ENCODE measurements around the gene SMIM36. TPM values are rescaled to one million over a fixed set of nuclear protein-coding genes. Genes with fewer than 3 reads are reported as not detected.

The SMIM36 gene
- total RNA-seq, 2 donors from 2014 or later = not detected

GRCh38 chr17:55430541-55431288 lies 80.5 kb downstream of the SMIM36 start:
- Histone ChIP-seq H3K27me3 (ENCODE audit: control insufficient read depth, insufficient read depth, low read length, poor library complexity, severe bottlenecking) (no peaks in the 10 kb centered on the region), H3K36me3 (ENCODE audit: control insufficient read depth, insufficient read depth, low read length) (no peaks in the 10 kb centered on the region), H3K4me1 (ENCODE audit: control insufficient read depth, insufficient read depth, low read length) (no peaks in the 10 kb centered on the region), H3K9me3 (ENCODE audit: control insufficient read depth, low read length) (no peaks in the 10 kb centered on the region), H3K9ac (ENCODE audit: extremely low read depth, low read length, poor library complexity, severe bottlenecking) (no peak overlapping the region), H3K27ac (ENCODE audit: low read depth, low read length) (no peak overlapping the region), H3K4me3 (ENCODE audit: low read length) (no peak overlapping the region)
- Mint-ChIP-seq H3K36me3 (ENCODE audit: low read depth) (no peaks in the 10 kb centered on the region), H3K4me1 (peaks cover 27% of the 10 kb centered on the region), H3K27me3 (ENCODE audit: insufficient read depth) (peaks cover 8% of the 10 kb centered on the region), H3K27ac (no peak overlapping the region), H3K9me3 (peaks cover 2% of the 10 kb centered on the region), H3K4me3 (no peak overlapping the region)
- WGBS, 2 experiments (ENCODE audit: insufficient coverage in 1 of 2, insufficient read length in 1 of 2) = 78 to 82% methylated on average over 3 to 4 of the region's 4 CpGs
- TF ChIP-seq CTCF (conservative IDR thresholded peaks at IDR 0.05) = no peak
- no peak for DNase-seq

DNA sequence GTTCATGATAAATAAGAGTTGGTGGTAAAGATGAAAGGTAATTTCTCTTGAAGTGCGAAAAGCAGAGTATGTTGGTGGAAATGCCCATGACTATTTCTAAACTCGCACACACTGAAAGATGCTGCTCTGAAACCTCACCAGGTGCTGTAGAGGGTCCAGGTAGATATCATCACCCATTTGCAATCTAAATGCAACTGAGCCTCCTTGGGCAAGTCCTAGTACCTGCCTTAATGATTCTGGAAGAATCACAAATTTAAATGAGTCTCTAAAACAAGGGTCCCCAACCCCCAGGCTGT lies 83.7 kb downstream of the SMIM36 start:
- 90 to 97% methylated on average over 2 of the region's 2 CpGs for WGBS, 2 experiments (ENCODE audit: insufficient coverage in 1 of 2, insufficient read length in 1 of 2)
- Mint-ChIP-seq H3K27me3 (ENCODE audit: insufficient read depth) (peaks cover 13% of the 10 kb centered on the region), H3K27ac (no peak overlapping the region), H3K9me3 (peaks cover 2% of the 10 kb centered on the region), H3K36me3 (ENCODE audit: low read depth) (no peaks in the 10 kb centered on the region), H3K4me3 (no peak overlapping the region), H3K4me1 (peaks cover 16% of the 10 kb centered on the region)
- H3K9me3 ChIP-seq (ENCODE audit: control insufficient read depth, low read length) = no peaks in the 10 kb centered on the region
- no peak overlapping the region for H3K4me3 ChIP-seq (ENCODE audit: low read length)
- no peaks in the 10 kb centered on the region for H3K4me1 ChIP-seq (ENCODE audit: control insufficient read depth, insufficient read depth, low read length)
- H3K9ac ChIP-seq (ENCODE audit: extremely low read depth, low read length, poor library complexity, severe bottlenecking) = no peak overlapping the region
- no peaks in the 10 kb centered on the region for H3K27me3 ChIP-seq (ENCODE audit: control insufficient read depth, insufficient read depth, low read length, poor library complexity, severe bottlenecking)
- no peak for DNase-seq
- H3K36me3 ChIP-seq (ENCODE audit: control insufficient read depth, insufficient read depth, low read length) = no peaks in the 10 kb centered on the region
- H3K27ac ChIP-seq (ENCODE audit: low read depth, low read length) = no peak overlapping the region
- TF ChIP-seq CTCF (conservative IDR thresholded peaks at IDR 0.05) = no peak

DNA sequence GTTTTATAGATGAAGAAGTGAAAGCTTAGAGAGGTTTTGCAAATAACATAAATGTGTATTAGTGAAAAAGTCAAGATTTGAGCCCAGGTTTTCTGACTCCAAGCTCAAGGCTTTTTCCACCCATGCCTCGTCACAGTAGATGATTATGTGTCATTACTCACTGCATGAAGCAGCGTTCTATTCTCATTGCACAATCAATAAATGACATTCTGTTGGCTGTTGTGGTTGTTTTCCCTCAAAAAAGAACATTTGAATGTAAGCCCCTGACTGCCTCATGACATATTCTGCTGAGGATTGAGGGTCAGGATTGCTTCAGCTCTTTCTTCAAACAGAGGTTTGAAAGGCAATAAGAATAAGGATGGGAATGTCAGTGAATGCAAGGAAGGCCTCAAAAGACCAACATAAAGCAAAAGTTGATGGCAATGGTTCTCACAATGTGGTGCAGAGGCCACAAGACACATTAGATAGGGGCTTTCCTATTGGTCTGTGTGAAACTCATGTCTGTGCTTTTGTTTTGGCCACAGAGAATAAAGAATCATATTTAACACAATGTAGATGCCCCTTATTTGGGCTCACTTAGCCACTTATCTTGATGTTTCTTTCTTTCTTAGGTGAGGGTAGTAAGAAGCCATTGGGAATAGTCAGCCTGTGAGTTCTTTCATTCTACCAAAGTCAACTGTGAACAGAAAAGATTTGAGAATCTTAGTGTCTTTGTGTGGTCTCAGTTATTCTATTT lies 84.2 kb downstream of the SMIM36 start:
- WGBS, 2 experiments (ENCODE audit: insufficient coverage in 1 of 2, insufficient read length in 1 of 2) = 91 to 100% methylated on average over 1 to 2 of the region's 2 CpGs
- H3K4me1 Mint-ChIP-seq = peaks cover 15% of the 10 kb centered on the region

More for the DNA sequence above, 84.2 kb downstream of the SMIM36 start:
- DNase-seq = no peak
- Mint-ChIP-seq H3K27ac (no peak overlapping the region), H3K36me3 (ENCODE audit: low read depth) (no peaks in the 10 kb centered on the region), H3K9me3 (peaks cover 2% of the 10 kb centered on the region), H3K27me3 (ENCODE audit: insufficient read depth) (peaks cover 13% of the 10 kb centered on the region), H3K4me3 (no peak overlapping the region)
- Histone ChIP-seq H3K27ac (ENCODE audit: low read depth, low read length) (no peak overlapping the region), H3K9ac (ENCODE audit: extremely low read depth, low read length, poor library complexity, severe bottlenecking) (no peak overlapping the region), H3K27me3 (ENCODE audit: control insufficient read depth, insufficient read depth, low read length, poor library complexity, severe bottlenecking) (no peaks in the 10 kb centered on the region), H3K4me1 (ENCODE audit: control insufficient read depth, insufficient read depth, low read length) (no peaks in the 10 kb centered on the region), H3K4me3 (ENCODE audit: low read length) (no peak overlapping the region), H3K9me3 (ENCODE audit: control insufficient read depth, low read length) (no peaks in the 10 kb centered on the region), H3K36me3 (ENCODE audit: control insufficient read depth, insufficient read depth, low read length) (no peaks in the 10 kb centered on the region)
- TF ChIP-seq CTCF (conservative IDR thresholded peaks at IDR 0.05) = no peak
